Neural crest cell (in vitro differentiated cells): ENCODE results near the gene COX4I1. TPM values are rescaled to one million over a fixed set of nuclear protein-coding genes. Genes with fewer than 3 reads are reported as not detected.

Experiments
- DNase-seq: peaks from one replicate; pipeline ENCODE4 v3.0.0; 2021; ENCODE audit warnings: low read depth, mixed read lengths, low spot score
- H3K27ac Mint-ChIP-seq: one replicate; pipeline ENCODE4 v1.8.0; 2021; ENCODE audit warnings: mild to moderate bottlenecking, mixed read lengths; ENCODE audit not compliant: unreplicated experiment
- H3K27me3 Mint-ChIP-seq: 2 replicates; pipeline ENCODE4 v1.8.0; 2021; ENCODE audit warnings: low read depth, mild to moderate bottlenecking, mixed read lengths
- H3K36me3 Mint-ChIP-seq: 2 replicates; pipeline ENCODE4 v1.8.0; 2021; ENCODE audit warnings: low read depth, mild to moderate bottlenecking, mixed read lengths
- H3K4me1 Mint-ChIP-seq: 2 replicates; pipeline ENCODE4 v1.8.0; 2021; ENCODE audit warnings: mixed read lengths
- H3K4me3 Mint-ChIP-seq: one replicate; pipeline ENCODE4 v1.8.0; 2021; ENCODE audit warnings: mild to moderate bottlenecking, mixed read lengths
- H3K9me3 Mint-ChIP-seq: 2 replicates; pipeline ENCODE4 v1.8.0; 2021; ENCODE audit warnings: mixed read lengths
- CTCF ChIP-seq: fragments of 200-600 bp; sonication (generic); conservative IDR thresholded peaks from 2 replicates; pipeline ENCODE4 v1.5.0; 2021; ENCODE audit warnings: antibody characterized with exemption, mild to moderate bottlenecking
- total RNA-seq: library from RNA; stranded (reverse); gene quantifications from 2 replicates; pipeline ENCODE4 v1.2.1, GENCODE V29; 2021

COX4I1 gene
- total RNA-seq, 1 donor from 2014 or later = 434 TPM

- Mint-ChIP-seq H3K27ac (no peak overlapping the region), H3K4me3 (no peak overlapping the region), H3K36me3 (no peaks in the 10 kb centered on the region), H3K27me3 (peaks cover 53% of the 10 kb centered on the region), H3K4me1 (no peaks in the 10 kb centered on the region), H3K9me3 (peaks cover 5% of the 10 kb centered on the region)
- DNase-seq = no peak
- TF ChIP-seq CTCF = no peak
Measured at GRCh38 chr16:85830821-85831220, 31.3 kb downstream of the COX4I1 start.

- DNase-seq = no peak
- H3K4me3 Mint-ChIP-seq = no peak overlapping the region
- no peaks in the 10 kb centered on the region for H3K36me3 Mint-ChIP-seq
- H3K9me3 Mint-ChIP-seq = peaks cover 5% of the 10 kb centered on the region
- no peak overlapping the region for H3K27ac Mint-ChIP-seq
- no peaks in the 10 kb centered on the region for H3K4me1 Mint-ChIP-seq
- no peak for TF ChIP-seq CTCF
- H3K27me3 Mint-ChIP-seq = peaks cover 47% of the 10 kb centered on the region
Measured at GRCh38 chr16:85832570-85833218, 33.2 kb downstream of the COX4I1 start.

- Mint-ChIP-seq H3K27ac (no peak overlapping the region), H3K9me3 (peaks cover 5% of the 10 kb centered on the region), H3K36me3 (no peaks in the 10 kb centered on the region), H3K4me1 (no peaks in the 10 kb centered on the region), H3K27me3 (peaks cover 47% of the 10 kb centered on the region), H3K4me3 (no peak overlapping the region)
- no peak for TF ChIP-seq CTCF
- no peak for DNase-seq
Measured at GRCh38 chr16:85833219-85833920, 33.9 kb downstream of the COX4I1 start.

- Mint-ChIP-seq H3K36me3 (no peaks in the 10 kb centered on the region), H3K27ac (no peak overlapping the region), H3K4me3 (no peak overlapping the region), H3K27me3 (peaks cover 46% of the 10 kb centered on the region), H3K9me3 (peaks cover 5% of the 10 kb centered on the region), H3K4me1 (no peaks in the 10 kb centered on the region)
- no peak for TF ChIP-seq CTCF
- no peak for DNase-seq
Measured at GRCh38 chr16:85834741-85835140, 35.2 kb downstream of the COX4I1 start.

- Mint-ChIP-seq H3K4me3 (no peak overlapping the region), H3K4me1 (no peaks in the 10 kb centered on the region), H3K27ac (no peak overlapping the region), H3K9me3 (peaks cover 5% of the 10 kb centered on the region), H3K36me3 (no peaks in the 10 kb centered on the region), H3K27me3 (peaks cover 46% of the 10 kb centered on the region)
- no peak for TF ChIP-seq CTCF
- no peak for DNase-seq
Measured at GRCh38 chr16:85835227-85835751, 35.8 kb downstream of the COX4I1 start.
